ENCODE data around the gene ATG3. TPM values are rescaled to one million over a fixed set of nuclear protein-coding genes. Genes with fewer than 3 reads are reported as not detected.
"Not testable (repeated sequence)": the region's sequence is repeated elsewhere in the genome, so short reads cannot be mapped to it uniquely, and the experiment has no call there.

The ATG3 gene
- total RNA-seq, 1 donor from 2014 or later = 46.3 TPM

DNA sequence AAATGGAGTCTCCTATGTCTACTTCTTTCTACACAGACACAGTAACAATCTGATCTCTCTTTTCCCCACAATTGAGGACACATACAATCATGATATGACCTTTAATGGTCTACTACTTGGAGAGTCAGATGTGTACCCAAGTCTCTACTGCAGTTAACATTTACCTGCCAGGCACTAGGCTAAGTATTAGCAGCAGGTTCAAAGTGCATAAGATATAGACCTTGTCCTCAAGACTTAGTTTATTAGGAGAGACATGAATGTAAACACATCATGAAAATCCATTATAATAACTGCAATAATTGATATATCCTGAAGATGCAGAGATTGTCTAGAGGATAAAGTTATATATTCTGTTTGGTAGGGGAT, 3.2 kb upstream of the ATG3 start:
- Mint-ChIP-seq H3K27ac (ENCODE audit: unreplicated experiment) (no peak overlapping the region), H3K4me1 (ENCODE audit: unreplicated experiment) (peaks cover 11% of the 10 kb centered on the region), H3K4me3 (ENCODE audit: unreplicated experiment) (no peak overlapping the region), H3K9me3 (ENCODE audit: unreplicated experiment) (no peaks in the 10 kb centered on the region), H3K27me3 (ENCODE audit: unreplicated experiment) (peaks cover 9% of the 10 kb centered on the region), H3K36me3 (ENCODE audit: low read depth, unreplicated experiment) (peaks cover 4% of the 10 kb centered on the region)
- TF ChIP-seq, protein P1, sequence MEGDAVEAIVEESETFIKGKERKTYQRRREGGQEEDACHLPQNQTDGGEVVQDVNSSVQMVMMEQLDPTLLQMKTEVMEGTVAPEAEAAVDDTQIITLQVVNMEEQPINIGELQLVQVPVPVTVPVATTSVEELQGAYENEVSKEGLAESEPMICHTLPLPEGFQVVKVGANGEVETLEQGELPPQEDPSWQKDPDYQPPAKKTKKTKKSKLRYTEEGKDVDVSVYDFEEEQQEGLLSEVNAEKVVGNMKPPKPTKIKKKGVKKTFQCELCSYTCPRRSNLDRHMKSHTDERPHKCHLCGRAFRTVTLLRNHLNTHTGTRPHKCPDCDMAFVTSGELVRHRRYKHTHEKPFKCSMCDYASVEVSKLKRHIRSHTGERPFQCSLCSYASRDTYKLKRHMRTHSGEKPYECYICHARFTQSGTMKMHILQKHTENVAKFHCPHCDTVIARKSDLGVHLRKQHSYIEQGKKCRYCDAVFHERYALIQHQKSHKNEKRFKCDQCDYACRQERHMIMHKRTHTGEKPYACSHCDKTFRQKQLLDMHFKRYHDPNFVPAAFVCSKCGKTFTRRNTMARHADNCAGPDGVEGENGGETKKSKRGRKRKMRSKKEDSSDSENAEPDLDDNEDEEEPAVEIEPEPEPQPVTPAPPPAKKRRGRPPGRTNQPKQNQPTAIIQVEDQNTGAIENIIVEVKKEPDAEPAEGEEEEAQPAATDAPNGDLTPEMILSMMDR (IDR thresholded peaks at IDR 0.05; ENCODE audit: unreplicated experiment) = no peak
- DNase-seq (ENCODE audit: low spot score) = no peak

DNA sequence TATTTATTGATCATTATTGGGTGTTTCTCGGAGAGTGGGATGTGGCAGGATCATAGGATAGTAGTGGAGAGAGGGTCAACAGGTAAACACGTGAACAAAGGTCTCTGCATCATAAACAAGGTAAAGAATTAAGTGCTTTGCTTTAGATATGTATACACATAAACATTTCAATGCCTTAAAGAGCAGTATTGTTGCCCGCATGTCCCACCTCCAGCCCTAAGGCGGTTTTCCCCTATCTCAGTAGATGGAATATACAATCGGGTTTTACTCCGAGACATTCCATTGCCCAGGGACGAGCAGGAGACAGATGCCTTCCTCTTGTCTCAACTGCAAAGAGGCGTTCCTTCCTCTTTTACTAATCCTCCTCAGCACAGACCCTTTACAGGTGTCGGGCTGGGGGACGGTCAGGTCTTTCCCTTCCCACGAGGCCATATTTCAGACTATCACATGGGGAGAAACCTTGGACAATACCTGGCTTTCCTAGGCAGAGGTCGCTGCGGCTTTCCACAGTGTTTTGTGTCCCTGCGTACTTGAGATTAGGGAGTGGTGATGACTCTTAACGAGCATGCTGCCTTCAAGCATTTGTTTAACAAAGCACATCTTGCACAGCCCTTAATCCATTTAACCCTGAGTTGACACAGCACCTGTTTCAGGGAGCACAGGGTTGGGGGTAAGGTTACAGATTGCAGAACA, 2.6 kb upstream of the ATG3 start:
- H3K9me3 Mint-ChIP-seq (ENCODE audit: unreplicated experiment); H3K27me3 Mint-ChIP-seq (ENCODE audit: unreplicated experiment); DNase-seq (ENCODE audit: low spot score); H3K4me3 Mint-ChIP-seq (ENCODE audit: unreplicated experiment); H3K27ac Mint-ChIP-seq (ENCODE audit: unreplicated experiment); H3K36me3 Mint-ChIP-seq (ENCODE audit: low read depth, unreplicated experiment): not testable (repeated sequence)
- peaks cover 16% of the 10 kb centered on the region for H3K4me1 Mint-ChIP-seq (ENCODE audit: unreplicated experiment)

- H3K4me1 Mint-ChIP-seq (ENCODE audit: unreplicated experiment) = peaks cover 19% of the 10 kb centered on the region
- DNase-seq (ENCODE audit: low spot score) = no peak
- TF ChIP-seq, protein P1 (IDR thresholded peaks at IDR 0.05; ENCODE audit: unreplicated experiment) = no peak
- H3K27me3 Mint-ChIP-seq (ENCODE audit: unreplicated experiment) = peaks cover 9% of the 10 kb centered on the region
- peak overlapping the region; percentile 97 for H3K4me3 Mint-ChIP-seq (ENCODE audit: unreplicated experiment)
- peak overlapping the region; percentile 94 for H3K27ac Mint-ChIP-seq (ENCODE audit: unreplicated experiment)
- peaks cover 10% of the 10 kb centered on the region for H3K36me3 Mint-ChIP-seq (ENCODE audit: low read depth, unreplicated experiment)
- H3K9me3 Mint-ChIP-seq (ENCODE audit: unreplicated experiment) = no peaks in the 10 kb centered on the region
Measured at GRCh38 chr3:112561484-112561733, 353 bp downstream of the ATG3 start.

GRCh38 chr3:112560721-112561483, 860 bp downstream of the ATG3 start:
- peaks cover 19% of the 10 kb centered on the region for H3K4me1 Mint-ChIP-seq (ENCODE audit: unreplicated experiment)
- H3K4me3 Mint-ChIP-seq (ENCODE audit: unreplicated experiment) = peak overlapping the region; percentile 97
- no peaks in the 10 kb centered on the region for H3K9me3 Mint-ChIP-seq (ENCODE audit: unreplicated experiment)
- TF ChIP-seq, protein P1 (IDR thresholded peaks at IDR 0.05; ENCODE audit: unreplicated experiment) = no peak
- H3K36me3 Mint-ChIP-seq (ENCODE audit: low read depth, unreplicated experiment) = peaks cover 11% of the 10 kb centered on the region
- DNase-seq (ENCODE audit: low spot score) = peak; percentile 71
- H3K27ac Mint-ChIP-seq (ENCODE audit: unreplicated experiment) = peak overlapping the region; percentile 94
- peaks cover 9% of the 10 kb centered on the region for H3K27me3 Mint-ChIP-seq (ENCODE audit: unreplicated experiment)

DNA sequence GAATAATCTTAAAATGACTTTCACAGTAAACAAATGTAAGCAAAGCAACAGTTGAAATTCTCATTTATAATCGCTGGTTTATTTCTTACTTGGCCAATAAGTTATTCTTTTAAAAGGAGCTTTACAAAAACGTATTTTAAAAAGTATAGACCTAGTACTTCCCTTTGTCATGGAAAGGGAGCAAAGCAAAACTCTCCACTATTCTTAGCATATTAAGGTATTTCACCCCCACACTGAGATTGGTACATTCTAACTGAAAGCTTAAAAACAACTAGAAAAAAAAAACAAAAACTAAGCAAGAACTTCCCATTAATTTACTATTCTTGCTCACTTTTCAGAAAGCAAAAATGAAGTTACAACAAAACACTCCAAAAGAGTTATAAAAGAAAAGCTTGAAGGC, 1.5 kb downstream of the ATG3 start:
- Mint-ChIP-seq H3K4me3 (ENCODE audit: unreplicated experiment) (peak overlapping the region; percentile 97), H3K4me1 (ENCODE audit: unreplicated experiment) (peaks cover 19% of the 10 kb centered on the region), H3K27ac (ENCODE audit: unreplicated experiment) (peak overlapping the region; percentile 94), H3K27me3 (ENCODE audit: unreplicated experiment) (peaks cover 9% of the 10 kb centered on the region), H3K36me3 (ENCODE audit: low read depth, unreplicated experiment) (peaks cover 15% of the 10 kb centered on the region), H3K9me3 (ENCODE audit: unreplicated experiment) (no peaks in the 10 kb centered on the region)
- DNase-seq (ENCODE audit: low spot score) = no peak
- TF ChIP-seq, protein P1 (IDR thresholded peaks at IDR 0.05; ENCODE audit: unreplicated experiment) = no peak
